Activated CD4-positive, alpha-beta T cell treated with anti-CD3 and anti-CD28 coated beads, Interleukin-10, Interleukin-2, amounts not matched to agents 100 ng/mL and 50 ng/mL, durations not matched to agents 16 hours and 8 hours (primary cell): Measurements from ENCODE around the gene KERA.

ENCODE experiments used
- DNase-seq: peaks from one replicate; pipeline ENCODE4 v3.0.0-alpha.2; 2020

The KERA gene

GRCh38 chr12:91007531-91008290 lies 50.1 kb downstream of the KERA start:
- DNase-seq, result peak; percentile 61

- no peak for DNase-seq
Observed at GRCh38 chr12:91004872-91005271, 53.0 kb downstream of the KERA start, which contains the start of gene EPYC. EPYC (minus strand) TSS chr12:91004972; CDS start chr12:91002565, 2,407 bp downstream.

GRCh38 chr12:91003737-91004136 lies 54.1 kb downstream of the KERA start:
- DNase-seq, result no peak

- no peak for DNase-seq
Observed at GRCh38 chr12:91001306-91001705, 56.5 kb downstream of the KERA start.
